SW 1271 (cell line): Measurements from ENCODE around the gene ZNF462.

Source experiments
- DNase-seq, 2 experiments: peaks; one replicate each; lab custom pipeline; 2025; lab: John Stamatoyannopoulos, UW

The ZNF462 gene

DNA sequence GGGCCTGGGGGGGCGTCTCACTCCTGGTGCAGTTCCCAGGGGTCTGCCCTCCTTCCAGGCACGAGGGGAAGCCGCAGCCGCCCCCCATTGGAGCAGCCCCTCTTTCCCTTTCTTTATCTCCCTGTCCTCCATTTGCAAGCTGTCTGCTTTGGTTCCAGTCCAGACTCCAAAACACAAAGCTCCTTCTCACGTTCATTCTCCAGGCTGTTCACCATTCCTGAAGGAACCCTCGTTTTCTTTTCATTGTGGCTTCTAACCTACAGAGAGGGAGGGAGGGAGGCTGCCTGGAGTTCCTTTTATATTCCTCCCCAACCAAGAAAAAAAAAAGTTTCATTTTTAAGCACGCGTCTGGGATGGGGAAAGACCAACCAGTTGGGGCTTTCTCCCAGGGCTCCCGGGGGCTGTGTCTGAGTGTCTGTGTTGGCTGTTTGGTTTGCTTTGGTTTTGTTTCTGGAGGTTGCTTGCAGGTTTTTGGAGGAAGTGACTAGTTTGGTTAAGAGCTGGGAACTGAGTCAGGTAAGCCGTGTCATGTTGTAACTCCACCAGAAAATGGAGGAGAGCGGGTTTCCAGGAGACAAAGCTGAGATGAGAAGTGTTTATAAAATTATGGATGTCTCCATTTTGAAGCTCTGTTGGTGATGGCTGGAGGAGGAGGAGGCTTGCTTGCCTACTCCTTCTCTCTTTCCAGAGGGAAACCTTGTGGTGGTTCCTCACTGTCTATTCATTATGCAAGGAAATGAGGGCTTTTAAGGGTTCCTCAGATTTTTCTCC is 1.6 kb downstream of the ZNF462 start:
- DNase-seq = peak in 1 of 2 experiments; percentile 69

DNA sequence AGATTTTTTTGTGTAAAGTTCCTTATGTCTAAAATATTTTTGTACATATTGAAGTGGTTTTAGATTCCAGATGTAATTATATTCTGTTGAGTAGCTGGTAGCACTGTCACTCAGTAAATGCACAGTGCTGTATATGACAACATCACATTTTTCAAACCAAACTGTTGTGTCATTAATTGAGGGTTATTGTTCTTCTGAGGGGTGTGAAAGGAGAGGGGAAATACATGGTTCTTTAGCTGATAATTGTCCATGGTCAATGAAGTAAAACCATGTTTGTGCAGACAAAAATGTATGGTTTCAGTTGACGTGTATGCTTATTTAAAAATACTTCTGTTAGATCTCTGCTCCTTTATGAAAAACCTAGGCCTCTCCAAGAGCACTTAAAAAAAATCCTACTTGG is 3.3 kb downstream of the ZNF462 start:
- DNase-seq = no peak

DNA sequence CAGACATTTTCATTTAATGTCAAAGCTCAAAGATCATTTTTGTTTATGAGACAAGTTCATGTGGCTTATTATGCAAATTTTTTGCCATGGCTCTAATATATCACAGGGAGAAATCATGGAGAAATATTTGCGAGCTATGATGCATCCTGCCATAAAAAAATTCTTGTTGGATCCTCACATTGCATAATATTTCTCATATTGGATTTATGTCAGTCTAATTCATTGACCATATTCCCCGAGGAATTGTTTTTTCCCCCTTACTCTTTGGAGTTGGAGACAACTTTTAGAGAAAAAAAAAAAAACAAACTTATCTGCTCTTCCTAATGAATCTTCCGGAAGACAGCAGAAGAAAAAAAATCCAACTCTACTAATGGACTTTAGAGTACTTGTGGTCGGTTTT is 4.3 kb downstream of the ZNF462 start:
- DNase-seq = no peak

DNA sequence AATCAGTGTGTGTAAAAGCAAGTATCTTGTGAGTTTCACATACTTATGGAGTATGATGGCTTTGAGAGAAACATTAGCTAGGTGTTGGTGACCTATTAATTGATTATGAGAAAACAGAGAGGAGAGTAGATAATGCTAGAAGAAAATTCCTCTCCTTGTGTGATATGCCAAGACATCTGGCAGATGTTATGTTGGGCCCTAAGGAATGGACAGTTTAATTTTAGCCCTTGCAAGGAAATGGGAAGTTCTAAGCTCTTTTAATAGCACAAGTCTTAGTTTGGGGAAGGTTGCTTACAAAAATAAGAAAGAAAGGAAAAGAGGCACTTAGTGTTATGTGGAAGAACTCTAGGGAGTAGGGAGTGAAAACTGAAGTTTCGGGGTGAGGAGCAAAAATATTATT is 5.1 kb downstream of the ZNF462 start:
- no peak for DNase-seq

DNA sequence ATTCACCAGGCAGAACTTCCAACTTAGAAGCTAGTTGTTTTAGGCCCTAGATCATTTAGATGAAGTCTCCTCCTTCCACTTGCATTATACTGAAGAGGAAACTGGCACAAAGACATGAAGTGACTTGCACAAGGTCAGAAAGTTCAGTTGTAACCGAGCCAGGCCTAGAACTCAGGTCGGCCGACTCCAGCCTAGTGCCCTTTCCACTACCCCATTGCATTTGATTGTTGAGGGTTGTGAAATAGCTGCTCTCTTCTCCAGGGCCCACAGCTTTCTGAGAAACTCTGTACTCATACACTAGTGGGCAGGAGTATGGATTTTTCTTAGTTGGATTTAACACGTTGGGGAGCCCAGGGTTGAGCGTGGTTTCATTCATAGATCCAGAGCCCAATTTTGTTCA is 5.6 kb downstream of the ZNF462 start:
- DNase-seq = no peak

DNA sequence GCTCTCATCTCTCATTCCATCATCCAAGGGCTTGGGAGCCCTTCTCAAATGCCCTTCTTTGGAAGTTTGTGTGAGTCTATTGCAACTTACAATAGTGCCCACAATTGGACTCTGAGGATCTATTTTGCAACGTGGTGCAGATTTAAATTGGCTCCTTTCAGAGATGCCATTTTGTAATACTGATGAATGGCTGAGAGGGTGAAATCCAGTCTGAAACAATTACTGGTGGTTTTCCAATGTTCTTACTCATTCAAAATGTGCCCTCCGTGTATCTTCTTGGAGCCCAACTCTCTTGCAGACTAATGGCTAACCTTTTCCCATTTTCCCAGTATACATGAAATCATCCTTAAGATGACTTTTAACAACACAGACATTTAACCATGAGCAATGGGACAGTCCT is 6.1 kb downstream of the ZNF462 start:
- no peak for DNase-seq

DNA sequence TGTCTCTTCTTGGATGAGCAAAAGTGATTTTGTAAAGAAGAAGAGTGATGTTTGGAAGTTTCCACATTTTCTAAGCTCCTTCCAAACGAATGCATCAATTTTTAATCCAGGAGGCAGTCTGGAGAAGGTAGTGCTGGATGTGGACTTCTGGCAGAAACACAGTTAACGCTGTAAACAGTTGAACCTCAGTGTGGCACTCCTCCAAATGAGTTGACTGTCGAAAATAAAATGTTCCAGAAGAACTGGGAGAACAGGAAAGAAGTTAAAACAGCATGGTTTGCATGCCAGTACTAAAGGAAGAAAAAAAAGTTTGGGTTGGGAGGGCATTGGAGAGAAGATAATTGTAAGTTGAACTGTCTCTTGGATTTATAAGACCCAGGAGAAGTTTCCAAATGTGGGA is 6.5 kb downstream of the ZNF462 start:
- DNase-seq = no peak

DNA sequence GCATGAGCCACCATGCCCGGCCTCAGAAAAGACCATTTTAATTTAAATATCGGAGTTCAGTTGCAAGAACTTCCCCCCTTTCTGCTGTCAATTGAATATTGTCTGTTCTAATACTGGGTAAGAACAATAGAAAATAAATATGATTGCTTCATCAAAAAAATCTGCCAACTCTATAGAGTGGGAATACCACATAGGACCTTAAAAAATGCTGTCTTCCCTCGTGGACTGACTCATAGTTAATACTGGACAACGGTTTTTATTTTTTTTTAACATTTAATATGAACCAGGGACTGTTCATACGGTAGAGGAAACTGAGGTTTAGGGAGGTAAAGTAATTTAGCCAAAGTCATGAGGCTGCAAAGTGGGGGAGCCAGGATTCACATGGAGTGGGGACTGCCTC is 9.7 kb downstream of the ZNF462 start:
- DNase-seq = no peak

DNA sequence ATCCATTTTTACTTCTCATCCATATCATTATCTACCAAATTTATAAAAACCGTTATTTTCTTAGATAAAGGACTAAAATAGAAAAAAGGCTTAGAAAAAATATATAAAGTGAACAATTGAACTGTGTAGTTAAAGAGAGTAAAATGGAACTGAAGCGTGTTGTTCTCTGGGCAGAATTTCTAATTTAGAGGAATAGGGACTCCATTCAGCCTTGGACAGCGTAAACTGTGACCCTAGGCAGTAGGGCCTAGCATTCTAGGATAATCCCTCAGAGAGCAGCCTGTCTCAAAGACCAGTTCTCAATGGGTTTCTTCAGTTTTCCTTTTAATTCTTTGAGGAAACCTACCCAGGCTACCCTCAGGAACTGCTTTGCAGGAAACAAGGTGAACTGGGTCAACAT is 11.1 kb downstream of the ZNF462 start:
- no peak for DNase-seq

DNA sequence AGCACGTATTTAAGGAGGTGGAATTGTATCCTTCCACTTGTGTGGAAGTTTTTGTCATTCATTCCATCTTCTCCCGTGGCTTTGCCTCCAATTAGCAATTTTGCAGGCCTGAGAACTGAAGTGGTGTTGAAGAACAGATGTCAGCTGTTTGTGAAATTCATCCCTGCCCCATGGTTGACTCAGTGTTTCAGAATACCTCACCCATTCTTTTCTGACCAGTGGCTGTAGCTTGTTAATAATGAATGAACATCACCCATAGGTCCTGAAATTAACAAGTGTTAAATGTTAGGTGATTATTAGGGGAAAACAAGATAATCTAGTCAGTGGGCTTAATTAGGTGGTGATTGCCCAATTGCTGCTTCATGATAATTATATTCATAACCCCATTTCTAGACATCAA is 11.7 kb downstream of the ZNF462 start:
- DNase-seq = no peak

DNA sequence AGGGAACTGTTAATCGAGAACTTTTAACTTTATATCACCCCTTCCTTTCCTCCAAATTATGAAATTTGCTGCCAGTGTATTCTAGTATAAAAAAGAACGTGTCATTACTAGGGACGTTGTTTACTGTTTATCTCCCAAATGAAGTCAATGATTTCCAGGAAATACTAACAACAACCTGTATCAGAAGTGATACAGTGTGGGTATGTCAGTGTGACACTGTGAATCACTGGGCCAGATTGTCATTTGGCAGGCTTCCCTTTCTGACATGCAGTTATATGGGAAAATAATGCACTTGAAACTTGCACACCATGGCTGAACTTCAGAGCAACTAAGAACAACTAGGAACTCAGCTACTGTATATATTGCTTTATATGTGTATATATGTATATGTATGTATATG is 12.6 kb downstream of the ZNF462 start:
- DNase-seq = no peak

DNA sequence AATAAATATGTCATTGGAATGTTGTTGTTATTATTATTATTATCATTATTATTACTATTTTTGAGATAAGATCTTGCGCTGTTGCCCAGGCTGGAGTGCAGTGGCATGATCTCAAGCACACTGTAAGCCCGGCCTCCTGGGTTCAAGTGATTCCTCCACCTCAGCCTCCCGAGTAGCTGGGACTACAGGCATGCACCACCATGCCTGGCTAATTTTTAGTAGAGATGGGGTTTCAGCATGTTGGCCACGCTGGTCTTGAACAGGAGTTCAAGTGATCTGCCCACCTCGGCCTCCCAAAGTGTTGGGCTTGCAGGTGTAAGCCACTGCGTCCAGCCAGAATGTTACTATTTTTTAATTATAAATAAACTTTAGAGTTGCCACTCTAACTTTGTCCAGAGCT is 14.4 kb downstream of the ZNF462 start:
- DNase-seq = no peak

DNA sequence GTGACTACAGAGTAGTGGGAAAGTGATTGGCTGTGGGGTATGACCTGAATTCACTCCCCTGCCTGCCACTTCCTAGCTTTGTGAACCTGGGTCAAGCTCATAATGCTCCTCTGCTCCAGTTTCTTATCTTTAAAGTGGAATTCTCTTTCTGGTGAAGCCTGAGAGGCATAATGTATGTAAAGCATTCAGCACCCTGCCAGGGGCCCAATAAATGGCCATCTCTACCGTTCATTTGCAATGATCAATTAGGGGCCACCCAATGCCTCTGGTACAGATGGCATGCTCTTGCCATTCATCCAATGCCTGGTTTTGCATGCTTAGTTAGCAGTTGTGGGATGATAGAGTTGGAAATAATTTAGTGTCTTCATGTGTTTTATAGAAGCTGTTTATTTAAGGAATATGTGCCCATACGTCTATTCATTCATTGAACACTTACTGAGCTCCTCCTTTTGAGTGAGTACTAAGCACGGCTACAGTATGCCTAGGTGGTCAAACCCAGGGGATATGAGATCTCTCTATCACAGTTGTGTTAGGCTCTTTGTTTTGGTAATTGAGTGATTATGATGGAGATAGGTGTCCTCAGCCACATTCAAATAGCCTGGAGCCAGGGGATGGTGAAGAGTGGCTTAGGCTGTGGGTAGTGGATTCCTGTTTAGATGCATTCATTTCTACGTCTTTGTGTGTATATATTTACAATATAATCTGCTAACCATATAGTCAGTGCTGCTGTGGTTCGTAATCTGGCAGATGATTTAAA is 15.3 kb downstream of the ZNF462 start:
- DNase-seq = no peak

DNA sequence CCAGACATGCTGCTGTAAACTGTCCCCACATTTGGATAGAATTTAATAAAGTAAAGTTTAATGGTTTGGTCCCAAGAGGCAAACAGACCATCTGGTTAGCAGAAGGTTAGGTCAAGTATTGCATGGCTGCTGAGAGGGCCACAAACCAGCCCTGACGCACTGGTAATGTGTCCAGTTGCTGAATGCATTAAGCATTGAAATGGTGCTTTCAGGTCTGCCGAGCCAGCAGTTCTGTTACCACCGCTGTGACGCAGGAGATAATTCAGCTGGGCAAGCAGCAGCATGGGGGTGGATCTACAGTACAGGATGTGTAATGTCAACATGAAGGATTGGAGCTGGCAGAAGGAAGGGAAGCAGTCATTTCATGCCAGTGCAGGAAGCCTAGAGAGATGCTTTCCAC is 16.0 kb downstream of the ZNF462 start:
- DNase-seq = peak in 1 of 2 experiments; percentile 16

DNA sequence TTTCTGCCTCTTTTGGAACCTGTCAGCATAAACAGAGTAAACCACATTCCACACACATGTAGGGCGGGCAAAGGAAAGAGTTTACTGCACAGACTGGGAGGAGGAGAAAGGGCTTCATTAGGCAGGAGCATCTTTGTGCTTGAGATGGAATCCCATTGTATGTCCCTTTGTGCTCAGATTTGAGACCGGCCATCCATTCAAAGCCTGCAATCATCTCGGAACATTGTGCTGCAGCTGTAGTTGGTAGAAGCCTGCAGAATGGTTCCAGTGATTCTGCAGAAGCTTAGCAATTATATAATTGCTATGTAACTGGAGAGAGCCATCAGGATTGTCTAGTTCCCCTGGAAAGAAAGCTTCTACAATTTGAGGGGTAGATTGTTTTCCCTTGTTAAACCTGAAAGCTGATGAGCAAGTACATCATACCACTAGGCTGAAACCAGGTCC is 16.5 kb downstream of the ZNF462 start:
- no peak for DNase-seq

DNA sequence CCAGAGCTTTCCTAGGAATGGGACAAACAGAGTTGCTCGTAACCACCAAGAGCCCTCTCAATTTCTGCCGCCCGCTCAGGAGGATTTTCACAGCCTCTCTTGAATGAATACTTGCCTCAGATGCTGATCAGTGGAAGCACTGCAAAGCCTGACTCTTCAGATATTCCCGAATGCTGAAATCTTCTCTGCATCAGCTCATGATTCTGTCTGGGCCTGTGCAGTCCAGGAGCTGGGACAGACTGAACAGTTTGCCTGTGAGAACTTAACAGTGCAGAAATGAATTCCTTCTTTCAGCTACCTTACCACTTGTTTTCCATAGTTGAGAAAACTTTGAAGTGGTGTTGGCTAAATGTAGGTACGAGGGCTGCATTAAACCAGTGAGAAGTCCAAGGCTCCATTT is 17.1 kb downstream of the ZNF462 start:
- DNase-seq = no peak

DNA sequence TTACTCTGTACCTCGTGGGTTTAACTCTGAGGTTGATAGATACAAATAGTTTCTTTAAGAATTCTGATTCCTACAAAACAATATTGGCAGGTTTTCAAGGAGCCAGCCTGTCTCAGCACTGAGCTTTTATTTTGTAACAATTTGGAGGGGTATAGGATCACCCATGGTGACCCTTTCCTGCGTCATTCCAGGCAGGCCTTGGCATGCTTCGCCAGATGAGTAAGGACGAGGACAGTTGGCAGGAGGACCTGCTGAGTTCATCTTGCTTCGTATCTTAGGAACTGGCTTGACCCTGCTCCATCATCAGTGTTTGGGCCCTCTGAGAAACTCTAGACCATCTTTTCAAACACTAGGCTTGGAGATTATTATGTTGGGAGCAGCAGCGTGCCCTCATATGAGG is 17.9 kb downstream of the ZNF462 start:
- no peak for DNase-seq

DNA sequence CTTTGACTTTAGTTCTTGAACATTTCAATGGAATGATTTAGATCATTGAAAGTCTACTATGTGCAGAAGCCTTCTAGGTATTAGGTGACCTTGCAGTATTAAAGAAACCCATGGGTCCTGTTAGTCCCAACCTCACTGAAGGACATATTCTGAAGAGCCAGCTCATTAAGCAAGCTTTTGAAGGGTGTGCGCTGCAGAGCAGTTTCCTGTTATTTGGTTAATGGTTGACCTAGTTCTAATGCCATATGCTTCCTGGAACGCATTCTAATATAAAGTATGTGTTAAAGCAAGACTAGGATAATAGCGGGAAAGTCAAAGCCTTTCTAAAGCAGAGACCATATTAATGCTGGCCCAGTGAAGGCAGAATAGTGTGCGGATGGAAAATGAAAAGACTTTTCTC is 20.1 kb downstream of the ZNF462 start:
- no peak for DNase-seq

DNA sequence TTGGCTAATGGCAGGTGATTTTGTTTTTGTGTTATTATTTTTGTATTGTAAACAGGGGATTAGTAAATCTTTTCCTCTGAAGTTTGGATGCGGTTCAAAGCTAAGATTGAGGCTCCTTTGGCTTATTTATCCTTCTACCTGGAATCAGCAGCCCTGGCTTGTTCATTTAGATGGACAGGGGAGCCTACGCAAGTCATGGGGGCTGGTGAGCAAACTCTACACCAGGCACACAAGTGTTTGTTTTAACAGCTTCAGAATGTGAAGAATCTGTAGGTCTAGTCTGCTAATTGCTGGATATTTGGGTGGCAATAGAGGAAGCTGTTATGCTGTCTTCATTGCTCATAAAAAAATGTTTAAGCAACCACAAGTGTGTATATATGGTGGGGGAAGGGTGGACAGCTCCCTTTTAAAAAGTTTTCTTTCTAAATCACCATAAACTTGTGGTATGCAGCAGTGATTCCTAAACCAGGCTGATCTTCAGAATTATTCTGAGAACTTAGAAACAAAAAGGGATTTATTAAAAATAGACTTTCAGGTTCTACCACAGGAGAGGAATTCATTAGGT is 20.7 kb downstream of the ZNF462 start:
- peak in 1 of 2 experiments; percentile 38 for DNase-seq

DNA sequence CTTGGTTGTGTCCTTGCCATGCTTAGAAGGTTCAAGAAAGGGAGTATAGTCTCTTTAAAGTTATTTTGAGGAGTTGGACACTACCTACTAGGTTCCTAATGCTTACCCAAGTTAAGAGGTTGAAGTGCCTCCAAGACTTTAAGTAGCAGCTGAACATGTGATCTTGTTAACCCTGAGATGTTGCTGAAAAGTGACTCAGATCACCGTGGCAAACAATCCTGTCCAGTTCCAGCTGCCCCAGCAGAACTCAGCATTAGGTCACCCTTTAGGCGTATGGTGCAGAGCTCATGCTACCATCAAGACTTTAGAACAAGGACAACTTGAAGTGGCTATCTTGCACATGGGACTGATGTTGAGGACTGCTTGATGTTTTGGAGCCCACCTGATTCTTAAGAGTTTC is 22.5 kb downstream of the ZNF462 start:
- DNase-seq = peak in 1 of 2 experiments; percentile 27

DNA sequence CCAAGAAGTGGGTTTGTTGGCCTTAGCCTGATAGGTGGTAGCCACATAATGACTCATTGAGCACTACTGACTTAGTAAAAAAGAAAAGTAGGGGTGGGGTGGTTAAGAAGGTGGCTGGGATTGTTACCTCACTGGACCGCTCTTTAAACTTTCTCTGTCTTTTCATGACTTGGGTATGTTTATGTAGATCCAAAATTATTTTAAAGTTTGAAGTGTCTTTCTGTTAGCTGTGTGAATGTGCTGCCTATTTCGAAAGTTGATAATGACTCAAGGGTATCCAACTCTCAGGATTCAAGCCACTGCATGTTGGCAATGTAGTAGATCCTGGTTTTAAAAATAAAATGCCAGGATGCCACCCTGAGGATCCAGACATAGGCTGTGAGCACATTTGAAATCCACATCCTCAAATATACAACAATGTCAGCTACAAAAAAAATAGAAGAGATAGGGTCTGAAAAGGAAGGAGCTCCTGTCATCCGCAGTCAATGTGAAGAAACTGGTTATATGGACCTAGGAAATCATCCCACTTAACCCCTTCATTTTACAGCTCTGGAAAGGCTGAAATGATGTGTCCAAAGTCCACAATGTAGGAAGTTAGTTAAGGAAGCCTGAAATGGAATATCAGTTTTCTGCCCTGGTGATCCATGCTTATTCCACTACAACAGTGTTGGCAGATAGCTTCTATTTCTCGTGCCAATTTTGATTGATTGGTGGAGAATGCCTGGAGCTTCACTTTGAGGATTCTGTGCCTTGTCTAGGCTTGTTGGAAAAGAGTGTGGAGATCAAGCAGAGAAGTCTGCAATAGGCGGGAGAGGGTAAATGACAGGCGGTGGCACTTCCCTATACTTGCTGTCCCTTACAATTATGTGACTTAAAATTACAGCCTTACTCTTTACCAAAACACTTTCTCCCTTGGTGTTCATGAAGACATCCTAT is 23.4 kb downstream of the ZNF462 start:
- DNase-seq = no peak

DNA sequence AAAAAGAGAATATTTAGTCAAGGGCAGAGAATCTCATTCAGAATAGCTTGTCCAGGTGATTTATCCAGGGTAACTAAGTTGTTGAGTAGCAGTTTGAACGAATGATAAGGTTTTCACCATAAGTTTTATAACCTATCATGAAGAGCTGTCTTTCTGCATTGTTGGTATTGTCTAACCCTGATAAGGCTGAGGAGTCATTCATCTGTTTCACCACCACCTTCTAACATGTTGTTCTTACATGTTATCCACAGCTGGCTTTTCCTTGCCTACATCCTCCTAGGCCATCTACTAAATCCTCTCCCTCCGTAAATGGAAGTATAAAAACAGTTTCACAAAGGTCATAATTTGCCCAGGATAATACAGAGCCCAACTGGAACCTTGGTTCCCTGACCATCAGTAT is 24.1 kb downstream of the ZNF462 start:
- DNase-seq = no peak
